Upper lobe of left lung (tissue), 4 donors: Measurements from ENCODE around the gene DIAPH1.

Experiments
- CTCF ChIP-seq, 6 experiments: fragments of 450-650 bp in 4 of 6; fragments of 200-600 bp in 2 of 6; sonication (generic) in 2 of 6; IDR thresholded peaks; one replicate each; pipeline ENCODE4 v1.5.1; 2016 to 2019; ENCODE audit warnings: antibody characterized with exemption in 6 of 6
- POLR2A ChIP-seq, 4 donors: fragments of 450-650 bp; IDR thresholded peaks; one replicate each; pipeline ENCODE4 v1.5.1; 2016 to 2017; ENCODE audit warnings: antibody characterized with exemption in 4 of 4, mild to moderate bottlenecking in 2 of 4

DNA sequence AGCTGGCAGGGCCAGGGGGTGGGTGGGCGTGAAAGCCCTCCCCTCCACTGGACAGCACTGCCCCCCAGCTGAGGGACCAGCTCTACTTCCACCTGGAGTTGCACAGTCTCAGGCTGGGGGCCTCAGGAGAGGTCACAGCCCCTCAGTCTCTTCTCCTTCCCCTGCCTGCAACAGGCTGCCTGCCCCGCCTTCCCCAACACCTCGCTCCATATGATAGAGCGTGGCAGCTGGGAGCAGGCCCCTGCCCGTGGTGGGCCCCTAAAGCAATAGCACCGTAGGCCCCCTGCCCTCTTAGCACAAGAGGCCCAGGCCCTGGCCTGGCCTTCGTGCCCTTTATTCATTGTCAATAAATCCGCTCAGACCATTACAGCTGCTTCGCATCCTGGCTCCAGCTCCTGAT is 21.9 kb upstream of the DIAPH1 start:
- TF ChIP-seq CTCF (IDR thresholded peaks at IDR 0.05) (no peak), POLR2A (IDR thresholded peaks at IDR 0.05) (no peak)
